Measurements from ENCODE around the gene HSP90B1.

- TF ChIP-seq CTCF (IDR thresholded peaks at IDR 0.05) = no peak
- TF ChIP-seq EP300 (IDR thresholded peaks at IDR 0.05) = no peak
- no peak for TF ChIP-seq POLR2A (IDR thresholded peaks at IDR 0.05)
Observed at GRCh38 chr12:103933237-103933636, 3.0 kb downstream of the HSP90B1 start.

Data from tibial nerve (tissue), 4 donors.